Measurements from ENCODE around the gene MAP4. TPM values are rescaled to one million over a fixed set of nuclear protein-coding genes. Genes with fewer than 3 reads are reported as not detected.
A peak's percentile ranks its signal among the peaks of the same experiment; 100 is the strongest.

Gene MAP4
- total RNA-seq, 1 donor from 2014 or later, result 471 TPM

- peak; percentile 69 for FAIRE-seq
- H2AFZ ChIP-seq (ENCODE audit: low read depth, low read length), result no peak overlapping the region
- peak overlapping the region; percentile 17 for H3K4me3 Mint-ChIP-seq (ENCODE audit: unreplicated experiment)
Measured at GRCh38 chr3:48039487-48040190, 23.4 kb upstream of the MAP4 start.

GRCh38 chr3:48038971-48039481 is 22.8 kb upstream of the MAP4 start:
- peaks cover 95% of the 10 kb centered on the region for H3K79me2 ChIP-seq (ENCODE audit: insufficient read depth, low read length)
- peak overlapping the region; percentile 77 for H3K27ac ChIP-seq (ENCODE audit: low read depth, low read length)
- H3K4me1 ChIP-seq (ENCODE audit: insufficient read depth, low read length), result peaks cover 32% of the 10 kb centered on the region
- Mint-ChIP-seq H3K4me1 (ENCODE audit: low read depth, unreplicated experiment) (peaks cover 49% of the 10 kb centered on the region), H3K4me3 (ENCODE audit: unreplicated experiment) (peak overlapping the region; percentile 17), H3K36me3 (ENCODE audit: low read depth, unreplicated experiment) (no peaks in the 10 kb centered on the region), H3K27ac (ENCODE audit: unreplicated experiment) (peak overlapping the region; percentile 97), H3K9me3 (ENCODE audit: unreplicated experiment) (peaks cover 3% of the 10 kb centered on the region), H3K27me3 (ENCODE audit: low read depth, unreplicated experiment) (no peaks in the 10 kb centered on the region)
- H2AFZ ChIP-seq (ENCODE audit: low read depth, low read length), result no peak overlapping the region
- no peaks in the 10 kb centered on the region for H3K9me3 ChIP-seq (ENCODE audit: insufficient read depth, low read depth, low read length)
- no peak for TF ChIP-seq CTCF (IDR thresholded peaks at IDR 0.05; ENCODE audit: insufficient read depth, low read depth, low read length)
- no peak for TF ChIP-seq EZH2 (IDR thresholded peaks at IDR 0.05; ENCODE audit: insufficient read depth, low read length)
- peak overlapping the region; percentile 64 for H3K4me2 ChIP-seq (ENCODE audit: low read length)
- H4K20me1 ChIP-seq (ENCODE audit: insufficient read depth, low read length), result peaks cover 88% of the 10 kb centered on the region
- H3K4me3 ChIP-seq (ENCODE audit: insufficient read depth, low read depth, low read length), result no peak overlapping the region
- FAIRE-seq (no peak), DNase-seq (ENCODE audit: low read depth) (no peak)
- H3K36me3 ChIP-seq (ENCODE audit: insufficient read depth, low read length), result no peaks in the 10 kb centered on the region
- H3K27me3 ChIP-seq (ENCODE audit: insufficient read depth, low read length), result no peaks in the 10 kb centered on the region
- H3K9ac ChIP-seq (ENCODE audit: low read length), result peak overlapping the region; percentile 61

More at GRCh38 chr3:48039487-48040190, 23.4 kb upstream of the MAP4 start:
- Histone ChIP-seq H3K4me1 (ENCODE audit: insufficient read depth, low read length) (peaks cover 26% of the 10 kb centered on the region), H3K79me2 (ENCODE audit: insufficient read depth, low read length) (peaks cover 93% of the 10 kb centered on the region), H3K9ac (ENCODE audit: low read length) (peak overlapping the region; percentile 61), H4K20me1 (ENCODE audit: insufficient read depth, low read length) (peaks cover 82% of the 10 kb centered on the region), H3K27me3 (ENCODE audit: insufficient read depth, low read length) (no peaks in the 10 kb centered on the region), H3K9me3 (ENCODE audit: insufficient read depth, low read depth, low read length) (no peaks in the 10 kb centered on the region), H3K27ac (ENCODE audit: low read depth, low read length) (peak overlapping the region; percentile 77), H3K36me3 (ENCODE audit: insufficient read depth, low read length) (no peaks in the 10 kb centered on the region), H3K4me3 (ENCODE audit: insufficient read depth, low read depth, low read length) (no peak overlapping the region), H3K4me2 (ENCODE audit: low read length) (peak overlapping the region; percentile 64)
- DNase-seq (ENCODE audit: low read depth), result peak; percentile 87
- peak overlapping the region; percentile 97 for H3K27ac Mint-ChIP-seq (ENCODE audit: unreplicated experiment)
- H3K36me3 Mint-ChIP-seq (ENCODE audit: low read depth, unreplicated experiment), result no peaks in the 10 kb centered on the region
- H3K27me3 Mint-ChIP-seq (ENCODE audit: low read depth, unreplicated experiment), result no peaks in the 10 kb centered on the region
- H3K9me3 Mint-ChIP-seq (ENCODE audit: unreplicated experiment), result peaks cover 3% of the 10 kb centered on the region
- TF ChIP-seq EZH2 (IDR thresholded peaks at IDR 0.05; ENCODE audit: insufficient read depth, low read length), result no peak
- TF ChIP-seq CTCF (IDR thresholded peaks at IDR 0.05; ENCODE audit: insufficient read depth, low read depth, low read length), result no peak
- H3K4me1 Mint-ChIP-seq (ENCODE audit: low read depth, unreplicated experiment), result peaks cover 43% of the 10 kb centered on the region

Measured in astrocyte (in vitro differentiated cells and primary cell).